ENCODE data around the gene PRKAG2. TPM values are rescaled to one million over a fixed set of nuclear protein-coding genes. Genes with fewer than 3 reads are reported as not detected.

The PRKAG2 gene
- total RNA-seq, 1 experiment from 2014 or later: 23.9 TPM

GRCh38 chr7:151774951-151775350, 102.0 kb downstream of the PRKAG2 start:
- POLR2A ChIA-PET (ENCODE audit: unreplicated experiment): no interaction called here
- TF ChIP-seq CTCF (conservative IDR thresholded peaks at IDR 0.05; ENCODE audit: low read depth, low read length) (no peak), EZH2 (IDR thresholded peaks at IDR 0.05; ENCODE audit: low read length, unreplicated experiment) (no peak), EZH2phosphoT487 (IDR thresholded peaks at IDR 0.05; ENCODE audit: borderline replicate concordance, low read length) (no peak)

GRCh38 chr7:151773797-151774196, 103.1 kb downstream of the PRKAG2 start:
- Histone ChIP-seq H3K4me2 (ENCODE audit: low read length) (no peak overlapping the region; the same call in 1 of the 2 replicates), H3K27me3 (ENCODE audit: low read length) (no peaks in the 10 kb centered on the region), H3K9me3 (ENCODE audit: low read length) (no peaks in the 10 kb centered on the region), H3K36me3 (ENCODE audit: low read depth, low read length) (no peaks in the 10 kb centered on the region), H3K9ac (ENCODE audit: low read length) (no peak overlapping the region), H3K27ac (ENCODE audit: low read length) (no peak overlapping the region), H3K79me2 (ENCODE audit: low read length) (no peaks in the 10 kb centered on the region), H2AFZ (ENCODE audit: low read length) (no peak overlapping the region), H3K9me2 (replicated peaks; ENCODE audit: low read length) (no peaks in the 10 kb centered on the region), H3K4me3 (ENCODE audit: low read length) (no peak overlapping the region), H3K4me1 (ENCODE audit: insufficient read depth, low read length) (no peaks in the 10 kb centered on the region), H4K20me1 (ENCODE audit: low read length) (no peaks in the 10 kb centered on the region), H3F3A (ENCODE audit: low read length, unreplicated experiment) (no peaks in the 10 kb centered on the region)
- ChIA-PET POLR2A (ENCODE audit: unreplicated experiment) (no interaction called here), CTCF (no interaction called here)
- BruUV-seq (replicated peaks): no TSS peak
- DNase-seq (no peak), ATAC-seq (peak; percentile 31)
- intact Hi-C loops (cut with micrococcal nuclease): no loop called here
- TF ChIP-seq EZH2phosphoT487 (IDR thresholded peaks at IDR 0.05; ENCODE audit: borderline replicate concordance, low read length): no peak

More at GRCh38 chr7:151774951-151775350, 102.0 kb downstream of the PRKAG2 start:
- Histone ChIP-seq H3K9me3 (ENCODE audit: low read length) (no peaks in the 10 kb centered on the region), H3K4me3 (ENCODE audit: low read length) (no peak overlapping the region), H3F3A (ENCODE audit: low read length, unreplicated experiment) (no peaks in the 10 kb centered on the region), H3K36me3 (ENCODE audit: low read depth, low read length) (no peaks in the 10 kb centered on the region), H3K27me3 (ENCODE audit: low read length) (no peaks in the 10 kb centered on the region), H3K4me2 (ENCODE audit: low read length) (no peak overlapping the region), H3K9me2 (replicated peaks; ENCODE audit: low read length) (no peaks in the 10 kb centered on the region), H4K20me1 (ENCODE audit: low read length) (no peaks in the 10 kb centered on the region), H3K9ac (ENCODE audit: low read length) (no peak overlapping the region), H3K4me1 (ENCODE audit: insufficient read depth, low read length) (no peaks in the 10 kb centered on the region), H3K79me2 (ENCODE audit: low read length) (no peaks in the 10 kb centered on the region), H3K27ac (ENCODE audit: low read length) (no peak overlapping the region), H2AFZ (ENCODE audit: low read length) (no peak overlapping the region)
- DNase-seq (no peak), ATAC-seq (no peak)
- CTCF ChIA-PET: no interaction called here
- intact Hi-C loops (cut with micrococcal nuclease): no loop called here
- BruUV-seq (replicated peaks): no TSS peak

GRCh38 chr7:151770232-151770631, 106.7 kb downstream of the PRKAG2 start:
- Histone ChIP-seq H3K9ac (ENCODE audit: low read length) (no peak overlapping the region), H3F3A (ENCODE audit: low read length, unreplicated experiment) (no peaks in the 10 kb centered on the region), H2AFZ (ENCODE audit: low read length) (no peak overlapping the region), H3K27me3 (ENCODE audit: low read length) (no peaks in the 10 kb centered on the region), H3K4me3 (ENCODE audit: low read length) (no peak overlapping the region), H4K20me1 (ENCODE audit: low read length) (no peaks in the 10 kb centered on the region), H3K36me3 (ENCODE audit: low read depth, low read length) (no peaks in the 10 kb centered on the region), H3K9me3 (ENCODE audit: low read length) (no peaks in the 10 kb centered on the region), H3K4me2 (ENCODE audit: low read length) (no peak overlapping the region), H3K79me2 (ENCODE audit: low read length) (no peaks in the 10 kb centered on the region), H3K27ac (ENCODE audit: low read length) (no peak overlapping the region), H3K4me1 (ENCODE audit: insufficient read depth, low read length) (no peaks in the 10 kb centered on the region), H3K9me2 (replicated peaks; ENCODE audit: low read length) (no peaks in the 10 kb centered on the region)
- TF ChIP-seq CTCF (conservative IDR thresholded peaks at IDR 0.05; ENCODE audit: low read depth, low read length) (no peak), EZH2 (IDR thresholded peaks at IDR 0.05; ENCODE audit: low read length, unreplicated experiment) (no peak), EZH2phosphoT487 (IDR thresholded peaks at IDR 0.05; ENCODE audit: borderline replicate concordance, low read length) (no peak)
- intact Hi-C loops (cut with micrococcal nuclease): no loop called here
- ChIA-PET POLR2A (ENCODE audit: unreplicated experiment) (no interaction called here), CTCF (no interaction called here)
- no TSS peak for BruUV-seq (replicated peaks)
- no peak for ATAC-seq
- no peak for DNase-seq

Data from PC-3 (cell line).